ENCODE data around the gene SEMG1. TPM values are rescaled to one million over a fixed set of nuclear protein-coding genes. Genes with fewer than 3 reads are reported as not detected.

The SEMG1 gene
- not detected for total RNA-seq
- polyA plus RNA-seq (ENCODE audit: insufficient read depth, low read depth, low replicate concordance), result not detected
- long read RNA-seq, donor 1, result 0 reads
- long read RNA-seq, donor 2, result 0 reads
- long read RNA-seq, donor 3, result 0 reads
- long read RNA-seq, donor 4, result 0 reads
- long read RNA-seq, donor 5, result 0 reads
- long read RNA-seq, donor 6, result 0 reads
- long read RNA-seq, donor 7, result 0 reads
- long read RNA-seq, donor 8, result 0 reads
- long read RNA-seq, donor 9, result 0 reads
- long read RNA-seq, donor 10, result 0 reads

DNA sequence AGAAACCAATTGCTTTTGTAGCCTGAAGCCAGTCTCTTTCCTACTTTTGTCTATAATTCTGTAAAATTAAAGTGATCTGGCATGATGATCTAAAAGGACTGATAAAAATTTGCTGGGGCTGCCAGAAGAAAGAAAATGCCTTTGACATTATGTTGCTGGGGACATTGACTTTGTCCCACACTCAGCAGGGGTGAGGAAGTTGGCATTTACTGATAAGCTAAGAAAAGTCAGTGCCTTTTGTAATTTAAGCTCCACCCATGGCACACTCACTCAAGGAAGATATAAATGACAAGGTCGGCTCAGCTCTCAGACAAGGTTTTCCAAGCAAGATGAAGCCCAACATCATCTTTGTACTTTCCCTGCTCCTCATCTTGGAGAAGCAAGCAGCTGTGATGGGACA, at the start of gene SEMG1:
TSS of gene SEMG1 (plus strand) at position 309 of the 400 bp plus-strand sequence. CDS start at position 330, 21 bp downstream.
- FAIRE-seq, result no peak
- intact Hi-C loops (cut with DNase I), result no loop called here
- TF ChIP-seq CTCF (IDR thresholded peaks at IDR 0.05; ENCODE audit: borderline replicate concordance, extremely low read depth, insufficient read depth), result no peak
- H3K9ac ChIP-seq (ENCODE audit: low read length in 3 of 3), result no peak within 1 kb of the TSS
- DNase-seq, result no peak
- peaks cover 0 to 14% (median 0%) of the 10 kb centered on the region in 3 donors for H3K9me3 ChIP-seq (ENCODE audit: control insufficient read depth in 2 of 3, insufficient read depth in 1 of 3, low read length in 3 of 3)
- H3K4me3 ChIP-seq (ENCODE audit: low read length in 3 of 3), result no peak within 1 kb of the TSS
- H3K4me1 ChIP-seq (ENCODE audit: control insufficient read depth in 2 of 3, insufficient read depth in 2 of 3, low read depth in 1 of 3, low read length in 3 of 3), result no peaks in the 10 kb centered on the region
- H3K27ac ChIP-seq (ENCODE audit: low read depth in 2 of 2, low read length in 2 of 2), result no peak within 1 kb of the TSS
- no peaks in the 10 kb centered on the region for H3K27me3 ChIP-seq (ENCODE audit: control insufficient read depth, insufficient read depth, low read length)
- H3K36me3 ChIP-seq (ENCODE audit: control insufficient read depth in 2 of 3, insufficient read depth in 3 of 3, low read length in 3 of 3), result no peaks in the 10 kb centered on the region

GRCh38 chr20:45157962-45158361, 48.9 kb upstream of the SEMG1 start:
- no peak for FAIRE-seq

DNA sequence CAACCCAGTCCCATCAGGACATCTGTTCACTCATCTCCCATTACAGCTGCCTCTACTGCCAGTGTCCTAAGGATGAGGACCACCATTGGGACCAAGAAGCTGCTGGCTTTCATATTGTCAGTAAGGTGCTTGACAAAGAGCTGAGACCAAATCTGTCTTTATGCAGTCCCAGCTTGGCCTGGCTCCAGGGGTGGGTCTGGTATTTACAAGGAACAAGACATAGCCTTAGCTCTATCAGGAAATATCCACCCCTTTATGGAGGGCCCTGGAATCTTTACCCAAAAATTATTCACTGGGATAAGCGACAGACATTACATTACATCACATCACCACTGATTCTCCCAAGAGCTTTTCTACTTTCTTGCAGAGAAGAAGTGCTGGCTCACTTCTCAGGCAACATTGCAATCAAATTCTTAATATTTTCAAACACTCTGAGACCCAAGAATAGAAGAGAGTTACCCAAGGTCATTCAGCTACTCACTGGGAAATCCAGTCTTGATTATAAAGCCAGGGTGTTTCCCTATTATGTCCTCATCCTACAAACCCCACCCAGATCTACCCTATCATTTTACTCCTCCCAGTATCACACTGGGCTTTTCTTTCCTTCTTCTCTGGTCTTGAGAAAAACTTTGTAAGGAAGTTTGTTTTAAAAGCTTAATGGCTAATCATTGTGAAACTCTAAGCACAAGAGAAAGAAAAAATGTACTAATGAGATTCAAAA, 43.6 kb upstream of the SEMG1 start:
- Histone ChIP-seq H3K36me3 (ENCODE audit: control insufficient read depth in 2 of 3, insufficient read depth in 3 of 3, low read length in 3 of 3) (no peaks in the 10 kb centered on the region), H3K27me3 (ENCODE audit: control insufficient read depth, insufficient read depth, low read length) (no peaks in the 10 kb centered on the region), H3K27ac (ENCODE audit: low read depth in 2 of 2, low read length in 2 of 2) (no peak overlapping the region), H3K9me3 (ENCODE audit: control insufficient read depth in 2 of 3, insufficient read depth in 1 of 3, low read length in 3 of 3) (peaks cover 0 to 4% (median 4%) of the 10 kb centered on the region in 3 donors), H3K4me1 (ENCODE audit: control insufficient read depth in 2 of 3, insufficient read depth in 2 of 3, low read depth in 1 of 3, low read length in 3 of 3) (no peaks in the 10 kb centered on the region), H3K4me3 (ENCODE audit: low read length in 3 of 3) (no peak overlapping the region), H3K9ac (ENCODE audit: low read length in 3 of 3) (no peak overlapping the region)
- TF ChIP-seq CTCF (IDR thresholded peaks at IDR 0.05; ENCODE audit: borderline replicate concordance, extremely low read depth, insufficient read depth), result no peak
- FAIRE-seq, result no peak
- intact Hi-C loops (cut with DNase I), result no loop called here
- DNase-seq, result no peak

More at GRCh38 chr20:45157962-45158361, 48.9 kb upstream of the SEMG1 start:
- no peak overlapping the region for H3K27ac ChIP-seq (ENCODE audit: low read depth in 2 of 2, low read length in 2 of 2)
- intact Hi-C loops (cut with DNase I), result no loop called here
- H3K27me3 ChIP-seq (ENCODE audit: control insufficient read depth, insufficient read depth, low read length), result no peaks in the 10 kb centered on the region
- TF ChIP-seq CTCF (IDR thresholded peaks at IDR 0.05; ENCODE audit: borderline replicate concordance, extremely low read depth, insufficient read depth), result no peak
- H3K36me3 ChIP-seq (ENCODE audit: control insufficient read depth in 2 of 3, insufficient read depth in 3 of 3, low read length in 3 of 3), result no peaks in the 10 kb centered on the region
- DNase-seq, result no peak
- H3K4me3 ChIP-seq (ENCODE audit: low read length in 3 of 3), result no peak overlapping the region
- peaks cover 0 to 6% (median 3%) of the 10 kb centered on the region in 3 donors for H3K9me3 ChIP-seq (ENCODE audit: control insufficient read depth in 2 of 3, insufficient read depth in 1 of 3, low read length in 3 of 3)
- H3K9ac ChIP-seq (ENCODE audit: low read length in 3 of 3), result no peak overlapping the region
- H3K4me1 ChIP-seq (ENCODE audit: control insufficient read depth in 2 of 3, insufficient read depth in 2 of 3, low read depth in 1 of 3, low read length in 3 of 3), result no peaks in the 10 kb centered on the region
